Measurements from ENCODE around the gene MUL1. TPM values are rescaled to one million over a fixed set of nuclear protein-coding genes. Genes with fewer than 3 reads are reported as not detected.

MUL1 gene
- total RNA-seq, 1 donor from 2014 or later = 45.0 TPM

DNA sequence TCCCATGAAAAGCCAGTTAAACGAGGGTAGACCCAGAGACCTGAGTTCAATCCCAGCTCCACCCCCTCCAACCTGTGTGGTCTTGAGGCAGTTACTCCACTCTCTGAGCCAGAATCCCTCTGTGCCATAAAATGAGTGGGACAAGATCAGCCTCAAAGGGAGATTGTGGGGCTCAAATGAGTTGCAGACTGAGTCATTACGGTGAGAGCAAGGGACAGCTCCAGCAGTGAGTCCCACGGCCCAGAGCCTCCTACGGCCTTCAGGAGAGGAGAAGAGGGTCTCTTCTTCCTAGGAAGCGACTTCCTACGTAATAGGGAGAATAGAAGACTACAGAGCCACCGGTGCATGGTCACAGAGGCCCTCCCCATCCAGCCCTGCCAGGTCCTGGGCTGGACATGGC lies 15.2 kb downstream of the MUL1 start:
- intact Hi-C loops (cut with micrococcal nuclease) = loop anchor here (5.0 to 10.0 kb wide), 3 partner anchors 118 to 578 kb away; no protein-coding TSS in a partner anchor
- DNase-seq (no peak), ATAC-seq (no peak)

DNA sequence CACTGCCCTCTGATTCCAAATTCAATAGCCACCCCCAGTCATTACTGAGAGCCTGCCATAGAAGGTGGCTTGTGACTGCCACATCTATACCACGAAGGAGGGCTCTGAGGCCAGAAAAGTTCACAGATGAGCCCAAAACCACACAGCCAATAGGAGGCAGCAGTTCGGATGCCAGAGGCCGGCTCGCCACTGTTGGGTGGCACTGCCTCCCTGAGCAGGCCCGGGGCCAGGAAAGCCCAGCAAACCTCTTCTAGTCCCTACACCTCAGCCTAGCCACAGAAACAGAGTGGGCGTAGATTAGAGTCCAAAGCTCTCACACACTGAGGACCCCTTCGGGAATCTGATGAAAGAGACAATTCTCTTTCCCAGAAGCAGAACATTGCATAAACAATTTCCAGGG lies 16.1 kb downstream of the MUL1 start:
- ATAC-seq (no peak), DNase-seq (no peak)
- intact Hi-C loops (cut with micrococcal nuclease) = loop anchor here (5.0 to 10.0 kb wide), 3 partner anchors 117 to 577 kb away; no protein-coding TSS in a partner anchor

DNA sequence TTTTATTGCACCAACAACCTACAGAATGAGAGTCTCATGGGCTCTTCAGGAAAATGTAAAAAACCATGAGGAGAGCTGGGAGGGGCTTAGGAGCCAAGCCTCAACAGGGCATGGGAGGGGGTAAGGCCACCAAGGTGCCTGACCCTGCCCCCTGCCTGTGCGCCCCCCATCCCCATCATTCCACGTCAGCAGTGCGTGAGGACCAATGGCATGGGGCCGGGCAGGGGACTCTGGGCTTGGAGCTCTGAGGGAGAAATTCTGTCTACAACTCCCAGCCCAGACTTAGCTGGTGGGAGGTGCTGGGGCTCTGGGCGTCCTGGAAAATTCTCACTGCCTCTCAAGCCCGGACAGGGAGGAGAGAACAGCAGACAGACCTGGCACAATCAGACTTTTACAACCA lies 16.8 kb downstream of the MUL1 start:
- intact Hi-C loops (cut with micrococcal nuclease) = loop anchor here (5.0 to 10.0 kb wide), 3 partner anchors 116 to 576 kb away; no protein-coding TSS in a partner anchor
- DNase-seq (no peak), ATAC-seq (no peak)

DNA sequence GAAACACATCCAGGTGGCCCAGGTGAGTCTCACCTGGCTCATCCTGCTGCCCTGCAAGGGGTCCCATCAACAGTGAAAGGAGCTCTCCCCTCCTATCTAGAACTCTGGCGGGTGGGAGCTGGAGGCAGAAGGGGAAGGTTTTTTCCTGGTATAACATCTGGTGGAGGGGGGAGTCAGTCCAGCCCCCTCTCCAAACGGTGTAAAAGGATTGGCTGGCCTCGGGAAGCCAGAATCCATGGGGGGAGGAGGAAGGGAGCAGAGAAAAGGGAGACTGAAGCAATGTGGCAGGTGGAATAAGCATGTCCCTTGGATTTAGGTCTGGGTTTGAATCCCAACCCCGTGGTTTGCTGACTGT lies 20.7 kb downstream of the MUL1 start:
- no peak for DNase-seq
- intact Hi-C loops (cut with micrococcal nuclease) = no loop called here
- ATAC-seq = no peak

DNA sequence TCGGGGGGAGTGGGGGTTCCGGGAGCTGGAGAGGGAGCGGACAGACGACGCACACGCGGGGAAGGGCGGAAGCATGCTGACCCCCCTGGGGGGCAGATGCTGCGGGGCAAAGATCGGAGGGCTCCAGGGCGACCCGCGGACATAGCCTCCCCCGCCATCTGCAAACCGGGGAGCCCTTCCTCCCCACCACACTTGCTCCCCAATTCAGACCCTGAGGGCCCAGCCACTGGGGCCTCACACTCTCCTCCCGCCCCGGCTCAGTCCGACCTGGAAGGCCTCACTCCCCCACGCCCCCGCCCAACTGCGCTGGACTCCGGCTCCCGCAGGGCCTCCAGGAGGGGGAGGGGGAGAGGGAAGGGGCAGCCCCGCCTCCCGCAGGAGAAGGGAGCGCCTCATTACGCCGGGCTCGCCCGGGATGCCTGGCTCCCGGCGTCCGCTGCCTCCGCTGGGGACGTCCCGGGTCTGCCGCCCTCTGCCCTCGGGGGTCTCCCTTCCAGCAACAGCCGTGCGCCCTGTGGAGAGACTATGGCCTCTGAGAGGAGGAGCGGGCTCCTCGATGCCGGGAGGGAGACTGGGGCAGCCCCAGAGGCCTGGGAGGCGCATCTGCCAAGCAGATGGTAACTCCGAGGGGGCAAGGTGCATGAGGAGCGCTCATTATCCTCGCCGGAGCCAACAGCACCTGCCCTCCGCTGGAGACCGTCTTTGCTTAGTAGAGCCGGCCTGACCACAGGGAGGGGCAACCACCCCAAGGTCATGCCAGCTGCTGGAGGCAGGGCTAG lies 21.3 kb downstream of the MUL1 start:
- peak; percentile 82 for ATAC-seq
- intact Hi-C loops (cut with micrococcal nuclease) = no loop called here
- peak; percentile 85 for DNase-seq

DNA sequence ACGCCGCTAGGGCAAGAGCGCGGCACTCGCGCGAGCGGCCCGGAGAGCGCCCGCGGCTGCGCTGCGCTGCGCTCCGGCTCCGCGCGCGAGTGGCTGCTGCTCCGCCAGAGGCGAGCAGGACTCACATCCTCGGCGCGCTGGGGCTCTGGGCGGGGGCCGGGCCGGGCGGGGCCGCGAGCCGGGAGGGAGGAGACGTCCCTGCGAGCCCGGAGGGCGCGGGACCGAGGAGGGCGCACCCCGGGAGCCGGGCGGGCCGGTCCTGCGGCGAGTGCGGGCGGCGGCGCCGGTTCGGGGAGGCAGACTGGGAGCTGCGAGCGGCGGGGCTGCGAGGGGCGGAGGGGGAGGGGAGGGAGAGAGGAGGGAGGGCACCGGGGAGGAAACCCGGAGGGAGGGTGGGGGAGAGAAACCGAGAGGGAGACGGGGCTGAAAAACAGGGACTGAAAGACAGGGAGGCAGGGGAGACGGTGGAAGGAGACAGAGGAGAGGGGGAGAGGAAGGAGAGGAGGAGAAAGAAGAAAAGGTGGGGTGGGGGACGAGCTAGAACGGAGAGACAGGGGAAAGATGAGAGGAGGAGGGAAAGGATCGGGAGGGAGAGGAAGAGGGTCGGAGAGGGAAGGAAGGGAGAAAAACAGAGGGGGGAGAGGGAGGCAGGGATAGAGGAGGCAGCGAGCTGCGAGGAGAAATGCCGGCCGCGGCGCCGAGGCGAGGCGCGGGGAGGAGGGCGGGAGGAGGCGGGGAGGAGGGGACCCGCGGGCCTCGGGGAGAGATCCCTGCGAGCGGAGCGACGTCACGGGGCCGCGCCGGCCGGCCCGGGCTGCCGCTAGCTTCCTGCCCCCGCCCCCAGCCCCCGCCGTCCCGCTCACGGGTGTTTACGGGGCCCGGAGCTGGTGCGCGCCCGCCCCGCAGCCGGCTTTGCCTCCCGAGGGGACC lies 22.2 kb downstream of the MUL1 start, which contains the start of gene CAMK2N1:
Gene CAMK2N1 (minus strand): TSS at position 684 of the 930 bp plus-strand sequence. CDS start 831 bp downstream, outside the sequence.
- DNase-seq (peak; percentile 85), ATAC-seq (peak; percentile 92)
- intact Hi-C loops (cut with micrococcal nuclease) = no loop called here

DNA sequence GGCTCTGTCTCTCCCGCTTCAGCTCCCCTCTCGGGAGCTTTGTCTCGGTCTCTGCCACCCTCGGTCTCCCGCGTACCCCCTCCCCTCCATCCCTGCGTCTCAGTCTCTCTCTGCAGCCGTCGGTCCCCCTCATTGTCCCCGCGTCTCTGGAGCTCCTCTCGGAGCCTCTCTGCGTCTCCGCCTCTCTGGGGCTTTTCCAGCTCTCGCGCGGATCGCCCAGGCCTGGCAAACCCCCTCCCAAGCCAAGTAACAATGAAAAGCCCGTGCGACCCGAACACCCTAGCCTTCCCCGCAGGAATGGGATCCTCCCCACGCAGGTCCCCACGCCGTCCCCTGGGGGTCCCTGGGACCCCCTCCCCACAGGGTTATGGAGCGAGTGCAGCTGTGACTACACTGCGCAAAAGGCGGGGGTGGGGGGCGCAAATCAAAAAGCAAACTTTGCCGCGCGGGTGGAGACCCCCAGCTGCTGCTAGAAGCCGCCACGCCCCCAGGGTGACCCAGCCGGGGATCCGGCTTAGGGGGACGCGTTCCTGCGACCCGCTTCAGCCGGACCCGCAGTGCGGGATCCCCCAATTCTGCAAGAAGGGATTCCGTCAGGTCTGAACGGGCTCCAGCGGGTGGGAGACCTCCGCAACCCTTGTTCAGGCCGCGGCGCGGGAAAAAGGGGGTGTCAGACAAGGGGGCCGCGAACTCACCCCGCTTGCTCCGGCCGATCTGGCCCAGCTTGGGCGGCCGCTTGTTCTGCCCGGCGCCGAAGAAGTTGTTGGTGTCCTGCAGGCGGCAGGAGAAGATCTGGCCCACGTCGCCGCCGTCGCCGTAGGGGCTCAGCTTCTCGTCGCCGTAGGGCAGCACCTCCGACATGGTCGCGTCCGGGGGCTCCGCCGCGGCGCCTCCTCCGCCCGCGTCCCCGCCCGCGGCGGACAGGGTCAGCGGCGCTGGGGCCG lies 23.2 kb downstream of the MUL1 start:
- DNase-seq (peak; percentile 45), ATAC-seq (no peak)
- intact Hi-C loops (cut with micrococcal nuclease) = no loop called here

DNA sequence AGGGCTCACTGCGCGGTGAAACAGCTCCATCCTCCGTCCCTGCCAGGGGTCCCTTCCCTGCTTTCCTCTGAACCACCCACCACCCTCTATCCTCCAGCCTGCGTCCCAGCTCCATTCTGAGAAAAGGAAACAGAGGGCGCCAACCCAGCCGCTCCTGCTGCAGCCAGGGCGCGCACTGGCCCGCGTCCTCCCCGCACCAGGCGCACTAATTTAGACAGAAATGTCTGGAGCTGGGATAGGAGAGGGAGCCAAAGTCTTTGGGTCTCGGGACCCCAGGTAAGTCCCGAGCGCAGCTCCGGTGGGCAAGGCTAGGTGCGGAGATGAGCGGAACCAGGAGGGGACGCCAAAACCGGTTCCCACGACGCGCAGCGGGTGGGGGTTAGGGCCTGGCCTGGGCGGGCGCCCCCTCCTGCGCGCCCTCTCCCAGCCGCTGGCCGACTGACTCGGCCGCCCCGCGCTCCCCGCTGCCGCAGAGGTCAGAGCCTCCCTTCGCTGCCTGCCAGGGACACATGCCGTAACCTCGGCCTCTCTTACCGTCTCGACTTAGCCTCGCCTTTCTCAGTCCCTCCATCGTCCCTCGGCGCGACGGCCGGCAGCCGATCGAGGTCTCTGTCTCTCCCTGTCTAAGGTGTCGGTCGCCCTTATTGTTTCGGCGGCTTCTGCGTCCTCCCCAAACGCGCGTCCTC lies 24.0 kb downstream of the MUL1 start:
- ATAC-seq (peak; percentile 7), DNase-seq (peak; percentile 38)
- intact Hi-C loops (cut with micrococcal nuclease) = no loop called here

DNA sequence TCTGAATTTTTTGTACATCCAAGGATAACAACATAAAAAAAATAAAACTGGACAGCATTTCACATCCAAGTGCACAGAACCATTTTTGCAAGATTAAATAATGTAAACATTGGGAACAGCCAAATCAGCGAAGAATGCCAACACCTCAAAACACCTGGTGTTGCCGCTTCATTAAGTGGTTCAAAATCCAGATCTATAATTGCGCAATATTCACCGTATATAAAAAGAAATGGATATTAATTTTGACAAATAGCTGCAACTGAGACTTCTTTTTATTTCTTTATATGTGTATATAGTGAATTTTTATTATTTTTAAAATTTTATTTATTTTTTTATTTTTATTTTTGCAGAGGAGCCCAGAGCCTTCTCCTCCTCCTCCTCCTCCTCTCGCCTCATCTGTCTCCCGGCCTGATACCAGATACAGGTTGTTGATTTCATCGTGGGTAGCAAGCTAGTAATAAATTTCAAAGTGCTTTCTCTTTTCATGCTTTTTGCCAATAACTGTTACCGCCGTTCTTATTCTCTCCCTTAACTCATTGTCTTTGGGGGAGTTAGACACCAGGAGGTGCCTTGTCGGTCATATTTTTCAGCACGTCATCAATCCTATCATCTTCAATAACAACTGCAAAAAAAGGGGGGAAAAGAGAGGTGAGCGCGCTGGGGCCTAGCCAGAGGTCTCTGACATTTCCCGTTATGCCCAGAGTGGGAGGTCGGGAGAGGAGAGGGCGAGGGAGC lies 24.7 kb downstream of the MUL1 start:
- intact Hi-C loops (cut with micrococcal nuclease) = no loop called here
- DNase-seq = no peak
- no peak for ATAC-seq

DNA sequence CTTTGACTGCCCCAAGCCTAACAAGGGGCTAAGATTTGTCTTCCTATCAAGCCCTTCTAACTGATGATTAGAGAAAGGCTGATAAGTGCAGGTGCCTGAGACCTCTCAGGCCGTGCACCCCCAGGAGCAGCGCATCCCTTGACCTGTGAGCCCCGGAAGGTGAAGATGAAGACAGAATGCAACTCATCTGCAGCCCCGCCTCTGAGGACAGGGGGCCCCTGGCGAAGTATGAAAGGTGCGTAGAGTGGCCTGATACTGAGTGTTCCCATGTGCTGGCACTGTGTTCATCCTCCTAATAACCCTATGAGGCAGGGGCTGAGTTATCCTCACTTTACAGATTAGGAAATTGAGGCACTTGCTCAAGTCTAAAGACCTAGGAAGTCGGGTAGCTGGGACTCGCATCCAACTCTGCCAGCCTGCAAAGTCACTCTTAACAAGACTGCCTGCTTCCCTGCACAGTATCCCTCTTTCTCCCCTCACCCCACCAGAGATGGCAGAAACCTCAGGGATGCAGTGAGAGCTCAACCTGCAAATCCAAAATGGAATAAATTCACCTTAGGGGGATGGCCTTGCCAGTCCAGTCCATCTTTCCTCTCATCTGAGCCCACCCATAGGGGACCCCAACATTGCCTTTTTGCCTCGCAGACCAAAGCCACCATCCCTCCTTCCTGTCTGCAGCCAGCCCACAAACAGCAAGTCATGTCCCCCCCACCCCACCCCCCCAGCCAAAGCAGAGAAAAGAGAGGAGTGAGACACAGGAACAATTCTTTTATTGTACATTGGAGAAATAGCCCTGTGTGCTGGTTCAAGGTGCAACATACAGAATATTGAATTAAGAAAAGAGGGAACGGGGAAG lies 26.1 kb downstream of the MUL1 start:
- DNase-seq = no peak
- intact Hi-C loops (cut with micrococcal nuclease) = no loop called here
- no peak for ATAC-seq

DNA sequence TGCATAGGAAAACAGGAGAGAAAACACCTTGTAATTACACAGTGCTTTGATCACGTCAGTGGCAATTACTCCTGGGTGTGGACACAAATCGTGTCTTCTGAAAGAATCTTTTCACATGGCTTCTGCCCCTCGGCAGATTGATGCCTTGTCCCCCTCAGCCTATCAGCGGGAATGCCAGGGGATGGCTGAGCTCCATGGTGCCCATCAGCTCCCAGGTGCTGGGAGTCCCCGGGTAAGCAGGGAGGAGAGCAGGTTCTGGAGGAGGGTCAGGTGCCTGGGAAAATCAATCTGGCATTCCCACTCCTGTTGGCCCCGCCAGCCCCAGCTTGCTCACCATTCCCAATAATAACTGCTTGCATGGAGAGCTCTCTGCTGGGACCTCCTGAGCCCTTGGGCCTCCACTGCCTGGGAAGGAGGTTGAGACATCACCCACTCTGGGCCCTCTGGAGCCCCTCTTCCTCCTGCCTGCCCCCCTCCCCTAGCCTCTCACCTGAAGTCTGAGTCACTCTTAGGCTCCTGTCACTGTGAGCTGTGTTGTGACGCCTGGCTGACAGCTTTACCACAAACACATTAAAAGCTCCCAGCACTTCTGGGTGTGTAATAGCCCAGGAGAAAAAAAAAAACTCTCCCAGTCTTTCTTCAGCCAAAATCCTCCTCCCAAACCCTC lies 26.9 kb downstream of the MUL1 start:
- ATAC-seq = no peak
- no peak for DNase-seq
- intact Hi-C loops (cut with micrococcal nuclease) = no loop called here

DNA sequence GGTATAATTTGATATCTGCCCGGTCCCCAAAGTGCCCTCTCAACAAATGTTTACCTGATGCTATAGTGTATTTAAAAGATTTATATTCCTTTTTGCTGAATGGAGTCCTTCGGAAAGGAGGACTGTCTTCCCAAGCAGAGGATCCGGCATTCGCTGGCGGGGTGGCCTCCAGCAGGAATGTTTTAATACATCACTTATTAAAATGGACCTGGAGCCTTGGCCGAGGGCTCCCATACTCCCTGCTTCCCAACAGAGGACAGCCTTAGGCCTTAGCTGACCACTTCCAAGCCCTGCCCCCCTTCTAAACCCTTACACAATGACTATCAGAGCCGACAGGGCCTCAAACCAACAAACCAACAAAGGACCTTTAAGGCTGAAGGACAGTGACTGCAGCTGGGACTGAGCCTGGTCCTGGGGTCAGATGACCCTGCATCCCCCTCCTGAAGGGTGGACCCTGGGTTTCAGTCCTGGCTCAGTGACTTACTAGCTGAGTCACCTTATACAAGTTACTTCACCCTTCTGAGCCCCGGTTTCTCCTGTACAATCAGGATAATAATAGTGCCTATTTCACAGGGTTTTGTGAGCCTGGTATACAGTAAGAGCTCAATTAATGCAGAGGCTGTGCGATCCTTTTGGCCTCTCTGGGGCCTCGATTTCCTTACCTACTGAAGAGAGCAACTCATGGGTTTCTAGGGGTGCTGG lies 27.6 kb downstream of the MUL1 start:
- intact Hi-C loops (cut with micrococcal nuclease) = no loop called here
- no peak for DNase-seq
- ATAC-seq = no peak

DNA sequence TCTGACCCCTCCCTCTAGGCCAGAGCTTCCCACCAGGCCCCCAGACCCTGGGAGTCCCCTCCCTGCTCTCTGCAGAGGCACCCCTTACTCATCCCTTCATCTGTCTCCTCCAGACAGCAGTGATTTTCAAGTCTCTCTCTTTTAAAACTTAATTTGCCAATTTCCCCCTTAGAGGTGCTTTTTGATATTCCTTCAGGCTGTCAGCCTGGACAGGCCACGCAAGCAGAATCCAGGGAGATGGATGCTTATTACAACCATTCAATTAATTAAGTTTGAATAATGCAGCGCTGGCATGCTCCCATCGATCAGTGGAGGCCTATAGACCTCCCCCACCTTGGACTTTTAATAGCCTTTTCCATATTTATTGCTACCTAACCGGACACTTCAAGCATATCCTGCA lies 28.1 kb downstream of the MUL1 start:
- ATAC-seq (no peak), DNase-seq (no peak)
- intact Hi-C loops (cut with micrococcal nuclease) = no loop called here

DNA sequence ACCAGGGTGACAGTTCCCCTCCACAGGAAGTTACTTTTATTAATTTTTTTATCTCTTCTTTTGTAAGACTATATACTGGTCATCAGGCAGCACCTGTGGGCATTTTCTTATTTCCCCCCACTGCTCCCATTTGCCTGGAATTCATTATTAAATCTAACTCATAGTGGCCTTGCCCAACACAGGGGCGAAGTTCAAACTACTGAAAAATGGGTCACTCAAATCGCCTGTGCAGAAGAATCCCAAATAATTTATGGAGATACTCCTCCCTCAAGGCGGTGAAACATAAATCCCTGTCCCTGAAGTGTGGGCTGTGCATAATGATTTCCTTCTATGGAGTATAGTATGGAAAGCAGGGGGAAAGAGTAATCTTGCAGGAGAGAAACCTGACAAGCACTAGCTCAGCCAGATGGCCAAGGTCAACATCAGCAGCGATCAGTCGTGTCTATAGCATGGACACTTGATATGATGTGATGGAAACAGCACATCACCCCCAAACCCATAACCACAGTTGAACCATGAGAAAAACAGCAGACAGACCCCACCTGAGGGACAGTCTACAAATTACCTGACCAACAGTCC lies 29.8 kb downstream of the MUL1 start:
- DNase-seq (no peak), ATAC-seq (no peak)
- intact Hi-C loops (cut with micrococcal nuclease) = no loop called here

DNA sequence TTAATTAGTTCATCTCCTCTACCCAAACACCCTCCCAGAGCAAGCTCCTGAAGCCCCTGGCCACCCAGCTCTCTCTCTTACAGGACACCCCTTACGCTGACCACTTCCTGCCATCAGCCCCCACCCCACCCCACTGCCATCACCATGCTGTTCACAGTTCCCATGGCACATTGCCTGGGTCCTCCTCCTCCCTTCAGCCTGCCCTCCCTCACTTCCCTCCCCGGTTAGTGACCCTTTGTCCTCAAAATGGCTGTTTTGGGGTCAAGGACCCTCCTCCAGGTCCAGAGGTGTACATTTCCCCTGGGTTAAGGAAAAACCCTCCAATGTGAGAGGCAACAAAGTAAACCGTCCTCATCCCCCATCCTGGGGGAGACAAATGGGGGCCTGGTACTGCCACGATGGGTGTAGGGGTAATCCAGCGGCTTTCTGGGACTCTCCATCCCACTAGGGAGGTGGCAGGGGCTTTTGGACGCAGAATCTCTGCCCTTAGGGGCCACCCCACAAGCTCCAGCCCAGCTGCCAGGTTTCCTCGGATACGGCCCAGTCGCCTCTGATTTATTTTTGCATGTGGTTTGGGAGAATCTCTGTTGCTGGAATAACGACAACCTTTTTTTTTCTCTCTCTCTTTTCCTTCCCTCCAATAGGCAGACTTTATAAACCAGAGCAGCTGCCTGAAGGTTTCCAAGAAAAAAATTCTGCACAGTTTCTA lies 30.4 kb downstream of the MUL1 start:
- intact Hi-C loops (cut with micrococcal nuclease) = no loop called here
- no peak for ATAC-seq
- no peak for DNase-seq

All from left ventricle myocardium superior (tissue), 1 donor.